Measurements from ENCODE around the gene CLIC3.

GRCh38 chr9:137034709-137035506 is 38.5 kb upstream of the CLIC3 start:
- TF ChIP-seq CTCF (IDR thresholded peaks at IDR 0.05) (peak; percentile 89 to 94 (median 89)), POLR2A (IDR thresholded peaks at IDR 0.05) (no peak)
